GM19452 (cell line): ENCODE results near the gene PPP3CA.
"Not testable (repeated sequence)": the region's sequence is repeated elsewhere in the genome, so short reads cannot be mapped to it uniquely, and the experiment has no call there.

Experiments
- ATAC-seq: cut with Tn5 transposase; IDR thresholded peaks from one replicate; pipeline ENCODE4 v1.9.1; 2021; ENCODE audit not compliant: unreplicated experiment

Gene PPP3CA

DNA sequence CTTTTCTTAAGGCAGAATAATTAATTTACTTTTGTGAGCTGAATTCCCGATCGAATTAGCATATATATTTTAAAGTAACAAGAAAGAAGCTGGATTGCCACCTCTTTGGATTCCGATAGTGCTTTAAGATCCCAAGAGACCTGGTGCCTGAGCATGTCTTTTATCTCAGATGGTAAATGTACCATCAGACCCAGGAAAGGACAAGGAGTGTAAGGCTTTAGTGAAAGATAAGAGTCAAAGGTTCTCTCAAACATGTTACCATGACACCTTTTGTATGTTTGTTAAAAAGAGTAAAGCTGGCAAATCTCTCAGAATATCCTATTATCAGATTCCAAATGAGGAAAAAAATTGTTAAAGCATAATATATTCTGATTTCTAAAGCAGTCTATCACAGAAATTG, 198.8 kb downstream of the PPP3CA start:
- no peak for ATAC-seq

- no peak for ATAC-seq
Observed at GRCh38 chr4:101147283-101147682, 200.0 kb downstream of the PPP3CA start.

DNA sequence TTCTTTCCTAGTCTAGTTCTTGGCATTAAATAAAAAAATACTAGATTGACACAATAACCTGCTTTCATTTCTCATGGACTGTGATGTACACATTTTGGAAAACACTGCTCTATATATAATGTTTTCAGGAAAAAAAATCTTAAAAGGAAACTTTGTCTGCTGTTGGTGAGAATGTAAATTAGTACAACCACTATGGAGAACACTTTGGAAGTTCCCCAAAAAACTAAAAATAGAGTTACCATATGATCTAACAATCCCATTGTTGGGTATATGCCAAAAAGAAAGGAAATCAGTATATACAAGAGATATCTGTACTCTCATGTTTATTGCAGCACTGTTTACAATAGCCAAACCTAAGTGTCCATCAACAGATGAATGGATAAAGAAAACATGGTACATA, 202.3 kb downstream of the PPP3CA start:
- no peak for ATAC-seq

GRCh38 chr4:101142259-101142658, 205.1 kb downstream of the PPP3CA start:
- ATAC-seq, result no peak

DNA sequence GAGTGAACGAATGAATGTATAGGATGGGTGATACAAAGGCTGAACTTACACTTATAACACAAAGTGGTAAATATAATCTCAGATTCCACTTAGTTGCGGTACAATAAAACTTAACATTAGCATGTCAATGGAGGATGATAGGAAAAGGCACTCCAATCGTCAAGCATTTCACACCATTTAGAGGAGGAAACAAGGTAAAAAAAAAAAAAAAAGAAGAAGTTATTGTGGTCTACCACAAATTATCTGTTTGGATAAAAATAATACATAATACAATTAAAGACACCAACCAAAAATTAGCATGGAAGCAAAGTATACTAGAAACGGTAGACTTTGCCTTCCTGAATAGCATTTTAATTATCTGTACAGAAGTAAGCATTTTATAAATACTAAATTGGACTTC, 205.5 kb downstream of the PPP3CA start:
- ATAC-seq, result no peak

DNA sequence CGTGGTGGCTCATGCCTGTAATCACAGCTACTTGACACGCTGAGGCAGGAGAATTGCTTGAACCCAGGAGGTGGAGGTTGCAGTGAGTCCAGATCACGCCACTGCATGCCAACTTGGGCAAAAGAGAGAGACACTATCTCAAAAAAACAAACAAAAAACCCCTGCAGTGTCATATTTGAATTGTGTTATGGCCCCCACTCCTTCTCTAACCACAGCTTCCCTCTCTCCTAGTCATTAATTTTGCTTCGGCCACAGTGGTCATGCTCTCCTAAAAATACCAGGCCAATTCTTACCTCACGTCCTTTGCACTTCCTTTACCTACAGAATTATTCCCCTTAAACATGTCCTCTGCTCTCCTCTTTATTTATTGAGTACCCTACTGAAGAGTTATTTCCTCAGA, 206.1 kb downstream of the PPP3CA start:
- ATAC-seq, result no peak

GRCh38 chr4:101140228-101140627, 207.1 kb downstream of the PPP3CA start:
- ATAC-seq, result peak; percentile 34

DNA sequence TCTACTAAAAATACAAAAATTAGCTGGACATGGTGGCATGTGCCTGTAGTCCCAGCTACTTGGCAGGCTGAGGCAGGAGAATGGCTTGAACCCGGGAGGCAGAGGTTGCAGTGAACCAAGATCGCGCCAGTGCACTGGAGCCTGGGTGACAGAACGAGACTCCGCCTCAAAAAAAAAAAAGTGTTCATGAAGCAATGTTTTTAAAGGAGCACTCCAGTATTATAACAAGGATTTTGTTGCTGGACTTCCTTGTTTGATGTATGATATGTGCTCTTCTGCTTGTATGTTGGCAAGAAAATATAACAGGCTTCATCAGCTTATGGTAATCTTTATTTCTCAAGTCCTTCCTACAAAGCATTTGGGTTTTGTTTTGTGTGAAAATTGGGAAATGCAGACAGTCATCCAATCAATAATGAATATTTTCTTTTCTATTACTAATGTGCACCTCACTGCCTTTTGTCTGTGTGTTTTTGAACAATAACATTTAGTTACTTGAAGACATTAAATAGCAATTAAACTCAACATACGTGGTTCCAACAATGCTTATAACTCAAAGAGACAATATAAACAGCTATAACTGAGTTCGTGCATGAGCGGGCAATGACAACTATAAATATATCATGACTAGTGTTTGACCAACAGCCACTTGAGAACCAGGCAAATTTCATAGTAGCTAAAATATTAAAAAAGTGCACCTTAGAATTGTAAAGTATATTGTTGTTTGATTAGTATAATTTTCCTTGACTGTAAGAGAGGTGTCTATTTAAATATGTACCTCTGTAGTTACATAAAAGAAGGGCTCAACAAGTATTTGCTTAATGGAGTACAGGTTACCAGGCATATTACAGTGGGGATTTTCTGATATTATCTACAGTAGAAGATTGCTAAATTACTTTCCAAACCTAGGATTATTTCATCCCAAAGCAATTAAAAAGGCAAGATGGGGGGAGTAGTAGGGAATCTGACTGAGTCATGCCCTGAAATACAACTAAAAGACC, 210.7 kb downstream of the PPP3CA start:
- ATAC-seq, result no peak

DNA sequence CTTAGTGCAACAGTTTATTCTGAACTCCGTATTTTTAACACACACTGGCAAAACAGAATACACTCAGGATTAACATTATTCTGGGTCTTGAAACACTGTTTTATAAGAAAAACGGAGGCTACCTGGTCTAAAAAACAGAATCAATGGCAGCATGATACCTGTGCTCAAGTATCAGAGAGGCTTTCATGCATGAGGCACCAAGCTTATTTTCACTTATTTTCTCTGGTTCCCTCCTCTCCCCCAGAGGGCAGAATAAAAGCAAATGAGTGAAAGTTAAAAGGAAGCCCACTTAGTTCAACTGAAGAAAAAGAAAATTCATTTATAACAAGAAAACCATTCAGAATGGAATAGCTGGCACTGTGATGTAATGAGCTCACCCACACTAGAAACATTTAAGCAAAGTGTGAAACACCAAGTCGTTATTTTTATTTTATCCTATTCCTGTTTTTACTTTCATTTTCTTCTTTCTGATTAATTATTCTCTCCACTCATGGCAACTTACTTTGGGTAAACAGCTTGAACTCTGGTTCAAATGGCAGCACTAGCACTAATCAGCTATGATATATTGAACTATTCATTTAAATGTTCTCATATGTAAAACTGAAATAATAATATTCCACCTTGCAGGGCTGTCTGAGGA, 211.8 kb downstream of the PPP3CA start:
- ATAC-seq, result peak; percentile 69

DNA sequence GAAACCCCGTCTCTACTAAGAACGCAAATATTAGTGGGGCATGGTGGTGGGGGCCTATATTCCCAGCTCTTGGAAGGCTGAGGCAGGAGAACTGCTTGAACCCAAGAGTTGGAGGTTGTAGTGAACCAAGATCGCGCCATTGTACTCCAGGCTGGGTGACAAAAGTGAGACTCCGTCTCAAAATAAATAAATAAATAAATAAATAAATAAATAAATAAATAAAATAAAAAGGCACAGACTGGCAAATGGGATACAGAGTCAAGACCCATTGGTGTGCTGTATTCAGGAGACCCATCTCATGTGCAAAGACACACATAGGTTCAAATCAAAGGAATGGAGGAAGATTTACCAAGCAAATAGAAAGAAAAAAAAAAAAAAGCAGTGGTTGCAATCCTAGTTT, 216.3 kb downstream of the PPP3CA start:
- not testable (repeated sequence) for ATAC-seq

DNA sequence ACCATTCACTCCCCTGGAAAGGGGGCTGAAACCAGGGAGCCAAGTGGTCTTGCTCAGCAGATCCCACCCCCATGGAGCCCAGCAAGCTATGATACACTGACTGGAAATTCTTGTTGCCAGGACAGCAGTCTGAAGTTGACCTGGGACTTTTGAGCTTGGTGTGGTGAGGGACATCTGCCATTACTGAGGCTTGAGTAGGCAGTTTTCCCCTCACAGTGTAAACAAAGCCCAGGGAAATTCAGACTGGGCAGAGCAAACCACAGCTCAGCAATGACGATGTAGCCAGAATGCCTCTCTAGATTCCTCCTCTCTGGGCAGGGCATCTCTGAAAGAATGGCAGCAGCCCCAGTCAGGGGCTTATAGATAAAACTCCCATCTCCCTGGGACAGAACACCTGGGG, 218.4 kb downstream of the PPP3CA start:
- not testable (repeated sequence) for ATAC-seq

DNA sequence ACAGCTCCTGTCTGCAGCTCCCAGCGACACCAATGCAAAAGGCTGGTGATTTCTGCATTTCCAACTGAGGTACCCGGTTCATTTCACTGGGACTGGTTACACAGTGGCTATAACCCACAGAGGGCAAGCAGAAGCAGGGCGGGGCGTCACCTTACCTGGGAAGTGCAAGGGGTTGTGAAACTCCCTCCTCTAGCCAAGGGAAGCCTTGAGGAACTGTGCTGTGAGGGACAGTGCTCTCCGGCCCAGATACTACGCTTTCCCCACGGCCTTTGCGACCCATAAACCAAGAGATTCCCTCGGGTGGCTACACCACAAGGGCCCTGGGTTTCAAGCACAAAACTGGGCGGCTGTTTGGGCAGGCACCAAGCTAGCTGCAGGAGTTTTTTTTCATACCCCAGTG, 218.9 kb downstream of the PPP3CA start:
- ATAC-seq, result no peak

- ATAC-seq, result no peak
Observed at GRCh38 chr4:101127176-101127790, 220.0 kb downstream of the PPP3CA start.

DNA sequence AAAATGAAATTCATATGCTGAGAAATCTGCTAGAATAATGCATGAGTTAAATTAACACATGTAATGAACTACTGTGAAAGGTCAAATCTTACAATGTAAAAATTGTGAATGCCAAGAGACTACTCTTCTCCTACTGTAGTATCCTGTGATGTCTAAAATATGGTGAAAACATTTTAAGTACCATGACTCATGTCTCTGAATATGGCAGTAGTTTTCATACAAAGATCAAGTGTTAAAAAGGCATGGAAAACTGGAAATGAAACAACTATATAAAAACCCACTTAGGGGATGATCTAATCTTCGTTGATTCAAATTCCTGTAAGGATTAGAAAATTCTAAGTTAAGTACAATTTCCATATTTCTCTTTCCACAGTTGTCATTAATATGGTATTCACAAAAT, 221.3 kb downstream of the PPP3CA start:
- no peak for ATAC-seq

- ATAC-seq, result no peak
Observed at GRCh38 chr4:101125045-101125942, 222.0 kb downstream of the PPP3CA start.

- no peak for ATAC-seq
Observed at GRCh38 chr4:101123231-101123630, 224.1 kb downstream of the PPP3CA start.

DNA sequence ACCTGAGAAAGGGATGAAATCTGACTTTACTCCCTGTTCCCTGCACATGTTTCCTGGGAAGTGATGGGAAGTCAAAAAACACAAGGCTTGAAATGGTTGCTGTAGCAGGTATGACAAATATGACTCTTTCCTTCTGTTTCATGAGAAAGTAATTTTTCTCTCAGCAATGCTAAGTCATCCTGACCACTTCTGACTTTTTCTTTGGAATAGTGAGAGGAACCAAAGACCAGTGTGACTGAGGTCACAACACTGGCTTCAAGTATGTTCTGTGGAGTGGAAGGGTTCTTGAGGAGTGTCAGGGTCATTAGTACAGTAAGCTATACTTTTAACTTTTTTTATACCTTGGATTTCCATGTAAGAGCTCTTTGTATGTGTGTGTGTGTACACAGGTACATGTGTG, 225.3 kb downstream of the PPP3CA start:
- no peak for ATAC-seq

DNA sequence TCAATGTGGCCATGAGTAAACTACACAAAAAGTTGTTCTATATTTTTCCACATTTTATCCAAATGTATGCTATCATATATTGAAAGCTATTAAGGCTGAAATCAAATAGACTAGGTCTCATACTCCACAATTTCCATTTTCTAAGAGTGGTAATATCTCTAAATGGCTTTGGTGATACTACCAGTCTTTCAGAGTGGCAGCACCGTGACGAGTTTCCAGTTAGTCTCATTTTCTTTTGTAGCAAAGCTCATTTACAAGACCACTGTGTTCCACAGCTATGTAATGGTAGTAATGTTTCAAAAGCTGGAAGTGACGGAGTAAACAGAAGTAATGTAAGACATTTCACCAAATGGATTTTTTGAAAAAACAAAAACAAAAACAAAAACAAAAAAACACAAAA, 228.2 kb downstream of the PPP3CA start:
- ATAC-seq, result no peak

- ATAC-seq, result no peak
Observed at GRCh38 chr4:101118617-101119016, 228.7 kb downstream of the PPP3CA start.

DNA sequence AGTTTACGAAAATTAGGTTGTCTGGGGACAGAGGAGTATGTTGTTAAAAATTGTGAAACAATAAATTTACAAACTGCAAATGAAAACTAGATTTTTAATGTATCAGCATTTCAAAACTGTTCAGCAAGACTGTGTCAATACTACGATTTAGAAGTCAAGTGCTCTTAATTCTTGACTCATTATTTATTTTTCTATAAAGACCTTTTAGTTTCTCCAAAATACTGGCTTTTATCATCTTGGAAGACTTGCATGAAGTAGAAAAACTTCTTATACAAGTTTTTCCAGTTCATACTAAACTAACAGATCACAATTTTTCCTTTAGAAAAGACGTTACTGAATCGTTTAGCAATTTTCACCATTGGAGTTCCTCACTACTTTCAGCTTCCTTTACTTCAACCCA, 231.4 kb downstream of the PPP3CA start:
- no peak for ATAC-seq

- ATAC-seq, result no peak
Observed at GRCh38 chr4:101114936-101115372, 232.4 kb downstream of the PPP3CA start.
